Measurements from ENCODE around the gene ATXN1.

DNA sequence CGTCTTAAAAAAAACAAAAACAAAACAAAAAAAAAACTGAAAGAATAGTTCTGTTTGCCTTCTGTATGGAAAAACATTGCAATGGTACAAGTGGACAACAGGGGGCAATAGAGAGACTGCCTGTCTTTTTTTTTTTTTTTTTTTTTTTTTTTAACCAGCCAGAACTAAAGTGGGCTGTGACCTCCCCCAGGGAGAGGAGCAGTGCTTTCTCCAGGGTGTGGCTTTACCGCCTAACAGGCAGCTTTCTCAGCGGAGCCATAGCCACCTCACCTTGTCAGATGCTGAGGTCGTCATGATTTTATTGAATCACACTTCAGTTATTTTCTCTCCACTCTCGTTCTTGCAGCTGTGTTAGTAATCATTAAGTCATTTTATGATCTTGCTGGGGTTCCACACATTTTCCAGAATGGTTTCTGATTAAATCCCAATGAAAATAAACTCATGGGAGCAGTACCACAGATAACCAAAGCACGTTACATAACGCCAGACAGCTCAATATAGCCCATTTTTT is 444.5 kb downstream of the ATXN1 start:
- TF ChIP-seq EZH2phosphoT487 (IDR thresholded peaks at IDR 0.05; ENCODE audit: insufficient read depth, low read depth) (no peak), EZH2 (IDR thresholded peaks at IDR 0.05; ENCODE audit: insufficient read depth, poor library complexity, severe bottlenecking) (no peak)

All from GM23248 (cell line).